Heart right ventricle (tissue), 16 donors: ENCODE results near the gene ZBTB1. TPM values are rescaled to one million over a fixed set of nuclear protein-coding genes. Genes with fewer than 3 reads are reported as not detected.

Source experiments
- ATAC-seq, 8 donors: fragments of 200-7000 bp; cut with Tn5 transposase; one replicate each; pipeline ENCODE4 v1.9.1; 2020; ENCODE audit warnings: mild to moderate bottlenecking in 8 of 8, moderate library complexity in 8 of 8, moderate number of reproducible peaks in 1 of 8
- DNase-seq, 2 donors: peaks; one replicate each; pipeline ENCODE4 v3.0.0-alpha.2; 2020
- H3K27ac ChIP-seq, 10 donors: fragments of 200-600 bp; sonication (generic) in 2 of 10; one replicate each; pipeline versions ENCODE4 v1.5.0 to v1.8.0; 2020 to 2022; ENCODE audit warnings: mild to moderate bottlenecking in 3 of 10
- H3K27me3 ChIP-seq, 7 donors: fragments of 200-600 bp; one replicate each; pipeline ENCODE4 v1.8.0; 2021 to 2022; ENCODE audit warnings: mild to moderate bottlenecking in 2 of 7
- H3K36me3 ChIP-seq, 9 donors: fragments of 200-600 bp; sonication (generic) in 1 of 9; one replicate each; pipeline versions ENCODE4 v1.5.0 to v1.8.0; 2020 to 2022; ENCODE audit warnings: mild to moderate bottlenecking in 2 of 9
- H3K4me1 ChIP-seq, 9 donors: fragments of 200-600 bp; sonication (generic) in 1 of 9; one replicate each; pipeline versions ENCODE4 v1.5.0 to v1.8.0; 2020 to 2022; ENCODE audit warnings: mild to moderate bottlenecking in 4 of 9
- H3K4me3 ChIP-seq, 10 donors: fragments of 200-600 bp; sonication (generic) in 2 of 10; one replicate each; pipeline versions ENCODE4 v1.5.0 to v1.8.0; 2020 to 2022; ENCODE audit warnings: mild to moderate bottlenecking in 7 of 10, moderate library complexity in 2 of 10
- H3K9me3 ChIP-seq, 11 donors: fragments of 200-600 bp in 10 of 11; sonication (generic) in 2 of 11; one replicate each; pipeline versions ENCODE4 v1.5.0 to v1.8.0; 2013 to 2022; ENCODE audit warnings: mild to moderate bottlenecking in 2 of 11, control low read depth in 1 of 11, moderate library complexity in 1 of 11
- WGBS, 2 donors: extraction: QIAGEN DNeasy Blood & Tissue Kit; methylation state at CpG; one replicate each; pipeline ENCODE4 v1.1.7; 2013; ENCODE audit warnings: inconsistent platforms in 1 of 2; 5-methylcytosine and 5-hydroxymethylcytosine counted together
- intact Hi-C, 10 donors: fragments of 100-400 bp; cut with DNase I; formaldehyde crosslinking; loops; one replicate each; pipeline versions ENCODE4 v1.11.1 to v1.14.2; 2022
- polyA plus RNA-seq, 2 donors: library from polyadenylated mRNA; stranded (reverse); fragments of 200-250 nt; gene quantifications; one replicate each; pipeline ENCODE4 v1.2.3, GENCODE V29; 2013
- total RNA-seq, 10 donors: library from RNA; stranded (reverse); fragmentation: NEBNext Ultra II Directional in 3 of 10; extraction: Animal tissue kit (Norgen Biotek cat#: 25700) in 3 of 10; gene quantifications; one replicate each; pipeline versions ENCODE4 v1.2.1 to v1.2.4, GENCODE V29; 2021 to 2023
- TF ChIP-seq, protein P1 (sequence below), 9 donors: fragments of 200-600 bp; sonication (generic) in 2 of 9; IDR thresholded peaks; one replicate each; pipeline versions ENCODE4 v1.5.0 to v1.8.0; 2021 to 2022; ENCODE audit warnings: antibody characterized with exemption in 9 of 9, mild to moderate bottlenecking in 5 of 9, moderate library complexity in 1 of 9
- donor health status: Arrhythmogenic right ventricular cardiomyopathy.
- donor health status: ischemic (EF 13 %, LVEDD 7.1; RV severe dilation, severe dysfunction).
- donor health status: healthy with polysubstance abuse.
- donor health status: DM: no; HTN: yes; CAD: no.
- donor health status: DM: no; HTN: no; CAD: no.
- donor health status: ischemic (EF 25% LVEDD 6.9; RV normal size, moderate dysfunction).
- donor health status: ischemic (EF 25% LVEDD 5.7; RV mildly dilated, moderate dysfunction).
- donor health status: healthy.
- donor health status: DM: yes; HTN: yes; CAD: no.
- donor health status: Ischemic cardiomyopathy.
- donor health status: ischemic (EF 35%, LVEDD 5.7; RV mildly dilated, moderate dysfunction).
- donor health status: nonischemic (EF 11% LVEDD 7.7; RV severe dilation, severe dysfunction).
- donor health status: DM: yes; HTN: yes; CAD: no.
- donor health status: PGD.
- donor health status: ischemic (EF 29% LVEDD 5.4; RV normal size, mild dysfunction).
- donor health status: nonischemic (EF 23%, LVEDD 6.1; RV moderate dilation, normal function).

ZBTB1 gene
- total and polyA plus RNA-seq, 12 donors: 5.6 to 26.4 (median 20.6) TPM

DNA sequence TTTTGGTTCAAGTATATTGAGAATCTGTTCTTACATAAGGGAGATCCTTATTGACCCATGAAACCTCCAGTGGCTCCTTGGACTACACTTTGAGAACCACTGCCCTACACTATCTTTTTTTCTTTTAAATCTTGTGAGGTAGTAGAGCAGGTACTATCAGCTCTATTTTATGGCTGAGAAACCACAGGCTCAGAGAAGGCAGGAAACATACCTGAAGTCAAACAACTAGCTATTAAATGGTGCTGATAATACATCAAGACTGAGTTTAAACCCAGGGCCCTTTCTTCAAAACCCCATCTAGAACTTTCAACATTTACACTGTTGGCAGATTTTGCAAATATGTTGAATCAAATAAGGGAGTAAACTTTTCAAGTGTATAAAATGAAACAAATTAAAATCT lies 7.8 kb upstream of the ZBTB1 start:
- Histone ChIP-seq H3K27ac (peak overlapping the region in 4 of 10 donors; percentile 47 to 78 (median 72)), H3K4me1 (peaks cover 2 to 66% (median 34%) of the 10 kb centered on the region in 9 donors)
- TF ChIP-seq, protein P1, sequence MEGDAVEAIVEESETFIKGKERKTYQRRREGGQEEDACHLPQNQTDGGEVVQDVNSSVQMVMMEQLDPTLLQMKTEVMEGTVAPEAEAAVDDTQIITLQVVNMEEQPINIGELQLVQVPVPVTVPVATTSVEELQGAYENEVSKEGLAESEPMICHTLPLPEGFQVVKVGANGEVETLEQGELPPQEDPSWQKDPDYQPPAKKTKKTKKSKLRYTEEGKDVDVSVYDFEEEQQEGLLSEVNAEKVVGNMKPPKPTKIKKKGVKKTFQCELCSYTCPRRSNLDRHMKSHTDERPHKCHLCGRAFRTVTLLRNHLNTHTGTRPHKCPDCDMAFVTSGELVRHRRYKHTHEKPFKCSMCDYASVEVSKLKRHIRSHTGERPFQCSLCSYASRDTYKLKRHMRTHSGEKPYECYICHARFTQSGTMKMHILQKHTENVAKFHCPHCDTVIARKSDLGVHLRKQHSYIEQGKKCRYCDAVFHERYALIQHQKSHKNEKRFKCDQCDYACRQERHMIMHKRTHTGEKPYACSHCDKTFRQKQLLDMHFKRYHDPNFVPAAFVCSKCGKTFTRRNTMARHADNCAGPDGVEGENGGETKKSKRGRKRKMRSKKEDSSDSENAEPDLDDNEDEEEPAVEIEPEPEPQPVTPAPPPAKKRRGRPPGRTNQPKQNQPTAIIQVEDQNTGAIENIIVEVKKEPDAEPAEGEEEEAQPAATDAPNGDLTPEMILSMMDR (IDR thresholded peaks at IDR 0.05): no peak

GRCh38 chr14:64500088-64500487 lies 4.5 kb upstream of the ZBTB1 start:
- Histone ChIP-seq H3K4me3 (no peak overlapping the region), H3K9me3 (no peaks in the 10 kb centered on the region), H3K27ac (peak overlapping the region in 5 of 10 donors; percentile 41 to 100 (median 98)), H3K4me1 (peaks cover 5 to 64% (median 34%) of the 10 kb centered on the region in 9 donors), H3K36me3 (peaks cover 0 to 20% (median 0%) of the 10 kb centered on the region in 9 donors), H3K27me3 (no peaks in the 10 kb centered on the region)
- intact Hi-C loops: loop anchor here in 1 of 10 donors (10.0 kb wide), 1 partner anchor 155 kb away; no protein-coding TSS in a partner anchor
- 91 to 94% methylated on average over 1 of the region's 1 CpG for WGBS, 2 donors
- TF ChIP-seq, protein P1 (IDR thresholded peaks at IDR 0.05): no peak
- ATAC-seq (no peak), DNase-seq (no peak)

More for the DNA sequence above, 7.8 kb upstream of the ZBTB1 start:
- H3K27me3 ChIP-seq: no peaks in the 10 kb centered on the region
- H3K4me3 ChIP-seq: no peak overlapping the region
- peaks cover 0 to 38% (median 0%) of the 10 kb centered on the region in 9 donors for H3K36me3 ChIP-seq
- no peak for DNase-seq
- H3K9me3 ChIP-seq: no peaks in the 10 kb centered on the region
- no peak for ATAC-seq
- intact Hi-C loops: no loop called here

GRCh38 chr14:64501411-64502171 lies 3.0 kb upstream of the ZBTB1 start:
- intact Hi-C loops: loop anchor here in 1 of 10 donors (10.0 kb wide), 1 partner anchor 157 kb away; no protein-coding TSS in a partner anchor
- TF ChIP-seq, protein P1 (IDR thresholded peaks at IDR 0.05): peak in 2 of 9 donors; percentile 7 to 33
- peak overlapping the region in 9 of 10 donors; percentile 8 to 97 (median 78) for H3K4me3 ChIP-seq
- H3K36me3 ChIP-seq: peaks cover 0 to 11% (median 0%) of the 10 kb centered on the region in 9 donors
- peaks cover 5 to 74% (median 45%) of the 10 kb centered on the region in 9 donors for H3K4me1 ChIP-seq
- DNase-seq (peak; percentile 38 to 60), ATAC-seq (peak in 3 of 8 donors; percentile 8 to 28 (median 25))
- H3K27me3 ChIP-seq: no peaks in the 10 kb centered on the region
- H3K27ac ChIP-seq: peak overlapping the region; percentile 47 to 100 (median 99)
- no peaks in the 10 kb centered on the region for H3K9me3 ChIP-seq
- WGBS, 2 donors: 40 to 44% methylated on average over 8 of the region's 8 CpGs

GRCh38 chr14:64502456-64502855 lies 2.1 kb upstream of the ZBTB1 start:
- Histone ChIP-seq H3K4me1 (peaks cover 5 to 75% (median 54%) of the 10 kb centered on the region in 9 donors), H3K9me3 (no peaks in the 10 kb centered on the region), H3K27ac (peak overlapping the region; percentile 97 to 100 (median 99)), H3K27me3 (no peaks in the 10 kb centered on the region), H3K36me3 (peaks cover 0 to 11% (median 0%) of the 10 kb centered on the region in 9 donors), H3K4me3 (peak overlapping the region; percentile 66 to 97 (median 79))
- DNase-seq (no peak), ATAC-seq (no peak)
- intact Hi-C loops: loop anchor here in 1 of 10 donors (10.0 kb wide), 1 partner anchor 158 kb away; no protein-coding TSS in a partner anchor
- TF ChIP-seq, protein P1 (IDR thresholded peaks at IDR 0.05): no peak
- WGBS, 2 donors: 42 to 52% methylated on average over 6 of the region's 6 CpGs
